PC-9 (cell line): ENCODE results near the gene COL5A1. TPM values are rescaled to one million over a fixed set of nuclear protein-coding genes. Genes with fewer than 3 reads are reported as not detected.

Source experiments
- BruUV-seq: library from RNA; stranded (reverse); fragments of 400-500 nt; replicated peaks from 2 replicates; lab custom pipeline; 2021; lab: Mats Ljungman, UMichigan
- CTCF ChIA-PET: fragments of 300-600 bp; sonication (Branson Sonifier 250); formaldehyde crosslinking; loops from one replicate; lab custom pipeline; 2022; ENCODE audit warnings: antibody characterized with exemption; lab: Charles Lee
- POLR2A ChIA-PET: fragments of 300-600 bp; sonication (Branson Sonifier 250); formaldehyde crosslinking; loops from one replicate; lab custom pipeline; 2022; ENCODE audit warnings: antibody characterized with exemption; ENCODE audit not compliant: unreplicated experiment; lab: Charles Lee
- DNase-seq, 2 experiments: peaks; one replicate each; pipeline versions ENCODE4 v3.0.0 to v3.0.0-alpha.2; 2015 to 2022; ENCODE audit warnings: mixed read lengths in 1 of 2
- H2AFZ ChIP-seq: fragments of 200-600 bp; sonication (generic); 2 replicates; pipeline ENCODE4 v1.8.1; 2017; ENCODE audit warnings: antibody characterized with exemption
- H3F3A ChIP-seq: fragments of 200-600 bp; sonication (generic); 2 replicates; pipeline ENCODE4 v1.8.1; 2017; ENCODE audit warnings: antibody characterized with exemption, mild to moderate bottlenecking, low read depth; ENCODE audit not compliant: insufficient read depth
- H3K27ac ChIP-seq: fragments of 200-600 bp; sonication (generic); 2 replicates; pipeline ENCODE4 v1.6.1; 2016; ENCODE audit warnings: mixed run types
- H3K27me3 ChIP-seq: fragments of 200-600 bp; sonication (generic); 2 replicates; pipeline ENCODE4 v1.6.1; 2016; ENCODE audit warnings: low read depth, mixed run types; ENCODE audit not compliant: insufficient read depth
- H3K36me3 ChIP-seq: fragments of 200-600 bp; sonication (generic); 2 replicates; pipeline ENCODE4 v1.6.1; 2016; ENCODE audit warnings: low read depth, mixed run types
- H3K4me1 ChIP-seq: fragments of 200-600 bp; sonication (generic); replicated peaks from 2 replicates; pipeline ENCODE4 v1.6.1; 2016; ENCODE audit warnings: mixed run types; ENCODE audit not compliant: insufficient read depth
- H3K4me2 ChIP-seq: fragments of 200-600 bp; sonication (generic); 2 replicates; pipeline ENCODE4 v1.6.1; 2017; ENCODE audit warnings: mixed run types
- H3K4me3 ChIP-seq: fragments of 200-600 bp; sonication (generic); 2 replicates; pipeline ENCODE4 v1.6.1; 2016; ENCODE audit warnings: mixed run types
- H3K79me2 ChIP-seq: fragments of 200-600 bp; sonication (generic); 2 replicates; pipeline ENCODE4 v1.6.1; 2017; ENCODE audit warnings: low read depth, mixed run types
- H3K9me2 ChIP-seq: fragments of 200-600 bp; sonication (generic); 2 replicates; pipeline ENCODE4 v1.8.1; 2017; ENCODE audit warnings: mild to moderate bottlenecking; ENCODE audit not compliant: insufficient read depth
- H3K9me3 ChIP-seq: fragments of 200-600 bp; sonication (generic); 2 replicates; pipeline ENCODE4 v1.8.1; 2016; ENCODE audit warnings: low read depth; ENCODE audit not compliant: insufficient read depth
- H4K20me1 ChIP-seq: fragments of 200-600 bp; sonication (generic); 2 replicates; pipeline ENCODE4 v1.8.1; 2017; ENCODE audit not compliant: insufficient read depth
- CTCF ChIP-seq: fragments of 200-600 bp; sonication (generic); conservative IDR thresholded peaks from 2 replicates; pipeline ENCODE4 v1.6.1; 2017; ENCODE audit warnings: mixed run types, antibody characterized with exemption, mild to moderate bottlenecking, moderate library complexity
- EZH2 ChIP-seq: fragments of 200-600 bp; sonication (generic); IDR thresholded peaks from 2 replicates; pipeline ENCODE4 v1.8.0; 2017; ENCODE audit warnings: antibody characterized with exemption, low read depth
- intact Hi-C: fragments of 100-400 bp; cut with micrococcal nuclease; formaldehyde crosslinking; loops from one replicate; pipeline ENCODE4 v1.10.0; 2022; ENCODE audit not compliant: unreplicated experiment
- total RNA-seq: library from RNA; stranded (reverse); gene quantifications from 2 replicates; pipeline ENCODE4 v1.2.3, GENCODE V29; 2021

The COL5A1 gene
- total RNA-seq, 1 experiment from 2014 or later = 15.2 TPM

- Histone ChIP-seq H3K27me3 (peaks cover 27% of the 10 kb centered on the region), H2AFZ (no peak overlapping the region), H3K4me2 (no peak overlapping the region), H3K9me2 (no peaks in the 10 kb centered on the region), H3F3A (no peaks in the 10 kb centered on the region), H3K36me3 (no peaks in the 10 kb centered on the region), H3K4me1 (no peaks in the 10 kb centered on the region), H3K27ac (no peak overlapping the region), H3K79me2 (no peaks in the 10 kb centered on the region), H4K20me1 (no peaks in the 10 kb centered on the region), H3K4me3 (no peak overlapping the region), H3K9me3 (no peaks in the 10 kb centered on the region)
- intact Hi-C loops = no loop called here
- POLR2A ChIA-PET = no interaction called here
- DNase-seq = no peak
- TF ChIP-seq EZH2 = no peak
- no peak for TF ChIP-seq CTCF
- no TSS peak for BruUV-seq
- CTCF ChIA-PET = interaction anchor here (0.6 kb wide), 1 partner anchor 1237 kb away, joined by 7 read pairs; no protein-coding TSS in a partner anchor
These were observed 205.5 kb downstream of the COL5A1 start for GRCh38 chr9:134847138-134847537.

- intact Hi-C loops = no loop called here
- POLR2A ChIA-PET = no interaction called here
- Histone ChIP-seq H2AFZ (no peak overlapping the region), H3K36me3 (no peaks in the 10 kb centered on the region), H3K4me3 (no peak overlapping the region), H3K4me1 (no peaks in the 10 kb centered on the region), H3K9me3 (no peaks in the 10 kb centered on the region), H4K20me1 (no peaks in the 10 kb centered on the region), H3K9me2 (no peaks in the 10 kb centered on the region), H3F3A (no peaks in the 10 kb centered on the region), H3K79me2 (no peaks in the 10 kb centered on the region), H3K27me3 (peaks cover 27% of the 10 kb centered on the region), H3K4me2 (no peak overlapping the region), H3K27ac (no peak overlapping the region)
- TF ChIP-seq CTCF (no peak), EZH2 (no peak)
- BruUV-seq = no TSS peak
- DNase-seq = no peak
- CTCF ChIA-PET = interaction anchor here (0.6 kb wide), 1 partner anchor 1238 kb away, joined by 7 read pairs; no protein-coding TSS in a partner anchor
These were observed 206.3 kb downstream of the COL5A1 start for GRCh38 chr9:134847752-134848432.

- CTCF ChIA-PET = interaction anchor here (0.6 kb wide), 1 partner anchor 493 kb away, joined by 12 read pairs; no protein-coding TSS in a partner anchor
- TF ChIP-seq EZH2 (no peak), CTCF (no peak)
- no peaks in the 10 kb centered on the region for H3K36me3 ChIP-seq
- no peak overlapping the region for H3K27ac ChIP-seq
- intact Hi-C loops = no loop called here
- H2AFZ ChIP-seq = no peak overlapping the region
- no TSS peak for BruUV-seq
- no peaks in the 10 kb centered on the region for H3K79me2 ChIP-seq
- H3K9me2 ChIP-seq = no peaks in the 10 kb centered on the region
- no peaks in the 10 kb centered on the region for H3K4me1 ChIP-seq
- H3K9me3 ChIP-seq = no peaks in the 10 kb centered on the region
- no peaks in the 10 kb centered on the region for H4K20me1 ChIP-seq
- no peak for DNase-seq
- no peak overlapping the region for H3K4me2 ChIP-seq
- no peak overlapping the region for H3K4me3 ChIP-seq
- no peaks in the 10 kb centered on the region for H3F3A ChIP-seq
- peaks cover 24% of the 10 kb centered on the region for H3K27me3 ChIP-seq
- POLR2A ChIA-PET = interaction anchor here (0.6 kb wide), 1 partner anchor 246 kb away, joined by 3 read pairs; no protein-coding TSS in a partner anchor
These were observed 206.9 kb downstream of the COL5A1 start for GRCh38 chr9:134848504-134848903.
